Right lobe of liver (tissue), 4 donors: ENCODE results near the gene RPRD1A.

Experiments
- POLR2A ChIP-seq: fragments of 450-650 bp; IDR thresholded peaks from one replicate; pipeline ENCODE4 v1.6.1; 2017; ENCODE audit warnings: antibody characterized with exemption, mild to moderate bottlenecking
- TF ChIP-seq, protein P1 (sequence below), 4 donors: fragments of 200-600 bp in 3 of 4; fragments of 450-650 bp in 1 of 4; IDR thresholded peaks; one replicate each; pipeline versions ENCODE4 v1.5.1 to v1.8.0; 2016 to 2022; ENCODE audit warnings: antibody characterized with exemption in 4 of 4, mild to moderate bottlenecking in 2 of 4
- donor health status: DM: no; HTN: no; CAD: no.
- donor health status: DM: no; HTN: no; CAD: no.
- donor health status: DM: no; HTN: yes; CAD: no.

DNA sequence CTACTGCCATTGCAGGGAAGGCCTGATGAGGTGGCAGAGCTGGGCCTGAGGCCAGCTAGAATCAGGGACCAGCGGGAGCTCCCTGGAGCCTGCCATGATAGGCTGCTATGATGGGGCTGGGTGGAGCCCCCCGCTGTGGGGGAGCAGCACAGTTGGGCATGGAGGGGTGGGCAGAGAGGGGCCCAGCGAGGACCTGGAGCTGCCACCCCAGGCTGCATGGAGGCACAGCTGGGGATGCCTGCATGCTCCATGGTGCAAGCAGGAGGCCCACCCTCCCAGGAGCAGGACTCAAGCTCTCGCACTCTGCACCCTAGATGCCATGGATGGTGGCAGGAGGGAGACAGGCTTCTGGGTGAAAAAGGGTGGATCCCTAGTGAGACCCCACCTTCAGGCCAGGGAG is 17.8 kb upstream of the RPRD1A start:
- TF ChIP-seq, protein P1, sequence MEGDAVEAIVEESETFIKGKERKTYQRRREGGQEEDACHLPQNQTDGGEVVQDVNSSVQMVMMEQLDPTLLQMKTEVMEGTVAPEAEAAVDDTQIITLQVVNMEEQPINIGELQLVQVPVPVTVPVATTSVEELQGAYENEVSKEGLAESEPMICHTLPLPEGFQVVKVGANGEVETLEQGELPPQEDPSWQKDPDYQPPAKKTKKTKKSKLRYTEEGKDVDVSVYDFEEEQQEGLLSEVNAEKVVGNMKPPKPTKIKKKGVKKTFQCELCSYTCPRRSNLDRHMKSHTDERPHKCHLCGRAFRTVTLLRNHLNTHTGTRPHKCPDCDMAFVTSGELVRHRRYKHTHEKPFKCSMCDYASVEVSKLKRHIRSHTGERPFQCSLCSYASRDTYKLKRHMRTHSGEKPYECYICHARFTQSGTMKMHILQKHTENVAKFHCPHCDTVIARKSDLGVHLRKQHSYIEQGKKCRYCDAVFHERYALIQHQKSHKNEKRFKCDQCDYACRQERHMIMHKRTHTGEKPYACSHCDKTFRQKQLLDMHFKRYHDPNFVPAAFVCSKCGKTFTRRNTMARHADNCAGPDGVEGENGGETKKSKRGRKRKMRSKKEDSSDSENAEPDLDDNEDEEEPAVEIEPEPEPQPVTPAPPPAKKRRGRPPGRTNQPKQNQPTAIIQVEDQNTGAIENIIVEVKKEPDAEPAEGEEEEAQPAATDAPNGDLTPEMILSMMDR (IDR thresholded peaks at IDR 0.05) = no peak
- no peak for TF ChIP-seq POLR2A
